GM12878 (cell line): ENCODE data around the gene ZFYVE19. TPM values are rescaled to one million over a fixed set of nuclear protein-coding genes. Genes with fewer than 3 reads are reported as not detected.

Experiments
- ATAC-seq: fragments of 200-7000 bp; cut with Tn5 transposase; 3 replicates; pipeline ENCODE4 v1.9.1; 2020; ENCODE audit warnings: mild to moderate bottlenecking, moderate library complexity
- BruUV-seq: library from RNA; stranded (reverse); fragments of 400-500 nt; replicated peaks from 2 replicates; lab custom pipeline; 2021; lab: Mats Ljungman, UMichigan
- CTCF ChIA-PET: fragments of 300-600 bp; sonication (Branson Sonifier 250); formaldehyde crosslinking; extraction: SDS; loops from one replicate; lab custom pipeline; 2021; ENCODE audit warnings: inconsistent platforms; lab: Yijun Ruan, JAX
- POLR2A ChIA-PET: fragments of 350-600 bp; formaldehyde crosslinking; extraction: SDS; loops from one replicate; lab custom pipeline; 2021; ENCODE audit warnings: inconsistent platforms; lab: Charles Lee
- RAD21 ChIA-PET: fragments of 300-600 bp; sonication (Branson Sonifier 250); formaldehyde crosslinking; loops from one replicate; lab custom pipeline; 2023; ENCODE audit warnings: antibody characterized with exemption; ENCODE audit not compliant: unreplicated experiment; lab: Charles Lee
- SMC1A ChIA-PET: fragments of 300-600 bp; sonication (Branson Sonifier 250); formaldehyde crosslinking; loops from one replicate; lab custom pipeline; 2023; ENCODE audit not compliant: unreplicated experiment, uncharacterized antibody; lab: Charles Lee
- DNase-seq: peaks from one replicate; pipeline ENCODE4 v3.0.0-alpha.2; 2011; ENCODE audit warnings: low read depth, low spot score
- FAIRE-seq: peaks from 3 replicates; lab custom pipeline; 2011; peaks lifted over from hg19 to GRCh38; lab: Jason Lieb, UNC
- H2AFZ ChIP-seq: 2 replicates; pipeline ENCODE4 v1.6.0; 2011; ENCODE audit warnings: low read depth, low read length, control low read depth; ENCODE audit not compliant: control insufficient read depth
- H3K27ac ChIP-seq: 2 replicates; pipeline ENCODE4 v1.5.1; 2011; ENCODE audit warnings: control low read depth; ENCODE audit not compliant: control insufficient read depth, insufficient read depth
- H3K27me3 ChIP-seq, 2 experiments: replicated peaks in 1 of 2; 2 replicates each; pipeline versions ENCODE4 v1.6.0 to v1.6.1; 2011; ENCODE audit warnings: low read length in 1 of 2; ENCODE audit not compliant: control insufficient read depth in 2 of 2, insufficient read depth in 2 of 2
- H3K36me3 ChIP-seq, 2 experiments: 2 replicates each; pipeline ENCODE4 v1.5.1; 2011; ENCODE audit warnings: low read length in 1 of 2; ENCODE audit not compliant: control insufficient read depth in 2 of 2, insufficient read depth in 2 of 2
- H3K4me1 ChIP-seq: 2 replicates; pipeline ENCODE4 v1.6.1; 2011; ENCODE audit warnings: mild to moderate bottlenecking, low read length, moderate library complexity, mixed read lengths; ENCODE audit not compliant: control insufficient read depth, insufficient read depth
- H3K4me2 ChIP-seq: 2 replicates; pipeline ENCODE4 v1.6.0; 2011; ENCODE audit warnings: control low read depth; ENCODE audit not compliant: control insufficient read depth, insufficient read depth
- H3K4me3 ChIP-seq: fragments of 200-600 bp; sonication (generic); 2 replicates; pipeline ENCODE4 v1.5.1; 2016
- H3K79me2 ChIP-seq: 2 replicates; pipeline ENCODE4 v1.6.0; 2011; ENCODE audit warnings: low read length; ENCODE audit not compliant: control insufficient read depth, insufficient read depth
- H3K9ac ChIP-seq: 2 replicates; pipeline ENCODE4 v1.8.0; 2011; ENCODE audit warnings: low read length, control low read depth, mixed read lengths; ENCODE audit not compliant: control insufficient read depth, insufficient read depth
- H3K9me3 ChIP-seq: replicated peaks from 3 replicates; pipeline ENCODE4 v1.5.1; 2011; ENCODE audit warnings: mild to moderate bottlenecking, low read length; ENCODE audit not compliant: control insufficient read depth, insufficient read depth
- H4K20me1 ChIP-seq: 2 replicates; pipeline ENCODE4 v1.6.0; 2011; ENCODE audit not compliant: control insufficient read depth, insufficient read depth
- BRCA1 ChIP-seq: IDR thresholded peaks from 2 replicates; pipeline ENCODE4 v1.6.1; 2011; ENCODE audit warnings: low read depth, low read length, improper control_type of control experiment
- GABPA ChIP-seq: IDR thresholded peaks from 2 replicates; pipeline ENCODE4 v1.6.1; 2014; ENCODE audit warnings: antibody characterized with exemption, low read depth, mild to moderate bottlenecking, inconsistent platforms
- GATAD2B ChIP-seq: fragments of 450-650 bp; conservative IDR thresholded peaks from 2 replicates; pipeline ENCODE4 v1.6.1; 2017; ENCODE audit warnings: low read depth, mild to moderate bottlenecking, moderate library complexity
- HDGF ChIP-seq: fragments of 450-650 bp; IDR thresholded peaks from 2 replicates; pipeline ENCODE4 v1.6.1; 2016; ENCODE audit warnings: antibody characterized with exemption
- LARP7 ChIP-seq: fragments of 450-650 bp; IDR thresholded peaks from 2 replicates; pipeline ENCODE4 v1.6.1; 2017; ENCODE audit warnings: mild to moderate bottlenecking
- NBN ChIP-seq: fragments of 450-650 bp; IDR thresholded peaks from 2 replicates; pipeline ENCODE4 v1.6.1; 2016
- RBBP5 ChIP-seq: fragments of 200-600 bp; sonication (generic); conservative IDR thresholded peaks from 2 replicates; pipeline ENCODE4 v1.6.1; 2016
- SPI1 ChIP-seq: IDR thresholded peaks from 2 replicates; pipeline ENCODE4 v1.6.1; 2011; ENCODE audit warnings: low read depth, mild to moderate bottlenecking, low read length, moderate library complexity, borderline replicate concordance; ENCODE audit not compliant: insufficient read depth
- SRF ChIP-seq, 2 experiments: IDR thresholded peaks; 2 replicates each; pipeline ENCODE4 v1.6.1; 2011; ENCODE audit warnings: low read depth in 2 of 2, low read length in 2 of 2, mild to moderate bottlenecking in 1 of 2, moderate library complexity in 1 of 2
- YY1 ChIP-seq: IDR thresholded peaks from 2 replicates; pipeline ENCODE4 v1.6.1; 2011; ENCODE audit warnings: low read depth, mild to moderate bottlenecking, low read length
- ZNF217 ChIP-seq: fragments of 450-650 bp; IDR thresholded peaks from 2 replicates; pipeline ENCODE4 v1.6.1; 2017; ENCODE audit warnings: antibody characterized with exemption, mild to moderate bottlenecking
- WGBS: methylation state at CpG from one replicate; pipeline ENCODE4 v1.1.6; 2016; ENCODE audit warnings: low lambda C conversion rate; ENCODE audit not compliant: insufficient replicate concordance, insufficient coverage; ENCODE audit errors: missing lambda C conversion rate; 5-methylcytosine and 5-hydroxymethylcytosine counted together
- in situ Hi-C: fragments of 300-500 bp; cut with MboI; formaldehyde crosslinking; loops from 9 replicates; pipeline ENCODE4 v1.14.3; 2018; ENCODE audit warnings: mixed read lengths
- intact Hi-C: fragments of 100-400 bp; cut with micrococcal nuclease; formaldehyde crosslinking; loops from one replicate; pipeline ENCODE4 v1.14.2; 2022; ENCODE audit not compliant: unreplicated experiment
- polyA plus RNA-seq, 11 experiments: library from polyadenylated mRNA; depleted of rRNA in 4 of 11; unstranded in 6 of 11; stranded (reverse) in 5 of 11; fragments of >200 nt; fragmentation: Nextera tagmentation in 4 of 11; fragmentation: Illumina TruSeq in 1 of 11; extraction: Ambion mirVana in 4 of 11; extraction: Trizol in 1 of 11; gene quantifications; 1 replicate in 1 of 11; 2 replicates in 10 of 11; pipeline versions ENCODE4 v1.2.1 to v1.2.3, GENCODE V29; 2011 to 2016; ENCODE audit warnings: inconsistent platforms in 2 of 11, missing spikeins in 2 of 11, low read depth in 1 of 11
- total RNA-seq, 4 experiments: library from RNA; depleted of rRNA in 3 of 4; stranded (reverse); fragments of >200 nt in 3 of 4; fragmentation: Illumina TruSeq in 1 of 4; extraction: Trizol in 1 of 4; gene quantifications; 2 replicates each; pipeline versions ENCODE4 v1.2.1 to v1.2.3, GENCODE V29; 2013 to 2021
- TF ChIP-seq, protein P1 (sequence below): fragments of 450-650 bp; IDR thresholded peaks from 2 replicates; pipeline ENCODE4 v1.6.1; 2017; ENCODE audit warnings: antibody characterized with exemption, mild to moderate bottlenecking, moderate library complexity
- TF ChIP-seq, protein P2 (sequence below): IDR thresholded peaks from 2 replicates; pipeline ENCODE4 v1.6.1; 2011; ENCODE audit warnings: mild to moderate bottlenecking, low read depth, low read length, moderate library complexity; ENCODE audit not compliant: insufficient replicate concordance
- TF ChIP-seq, protein P3 (sequence below): IDR thresholded peaks from 2 replicates; pipeline ENCODE4 v1.6.1; 2011; ENCODE audit warnings: borderline replicate concordance, low read depth, mild to moderate bottlenecking, moderate library complexity, mixed read lengths, low read length; ENCODE audit not compliant: insufficient read depth; ENCODE audit errors: extremely low read length

The ZFYVE19 gene
- total and polyA plus RNA-seq, 10 of the 15 experiments (the other 5 are each of a cell fraction or from before 2014, with no cell fraction given) = 1.7 to 36.3 (median 17.0) TPM

DNA sequence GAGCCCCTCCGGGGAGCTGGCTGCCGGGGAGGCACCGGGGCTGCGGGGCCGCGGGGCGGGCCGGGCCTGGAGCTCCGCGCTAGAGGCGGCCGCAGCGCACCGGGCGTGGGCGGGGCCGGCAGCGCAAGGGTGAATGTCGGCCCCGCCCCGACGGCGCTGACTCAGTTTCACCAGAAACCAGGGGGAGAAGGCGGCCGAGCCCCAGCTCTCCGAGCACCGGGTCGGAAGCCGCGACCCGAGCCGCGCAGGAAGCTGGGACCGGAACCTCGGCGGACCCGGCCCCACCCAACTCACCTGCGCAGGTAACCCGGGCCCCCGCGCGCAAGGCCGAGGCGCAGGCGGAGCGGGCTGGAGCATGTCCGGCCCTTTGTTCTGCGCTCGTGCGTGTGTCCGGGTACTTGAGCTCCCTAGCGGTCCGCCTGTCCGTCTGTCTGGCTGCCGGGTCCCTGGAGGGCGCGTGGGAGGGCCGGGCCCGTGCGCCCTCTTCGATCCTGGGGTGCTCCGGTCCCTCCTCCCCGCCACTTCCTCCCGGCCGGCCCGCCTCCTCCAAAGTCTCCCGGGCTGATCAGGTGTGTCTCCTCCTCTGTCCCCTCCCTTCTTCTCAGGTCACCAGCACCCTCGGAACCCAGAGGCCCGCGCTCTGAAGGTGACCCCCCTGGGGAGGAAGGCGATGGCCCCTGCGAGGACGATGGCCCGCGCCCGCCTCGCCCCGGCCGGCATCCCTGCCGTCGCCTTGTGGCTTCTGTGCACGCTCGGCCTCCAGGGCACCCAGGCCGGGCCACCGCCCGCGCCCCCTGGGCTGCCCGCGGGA, 37.2 kb downstream of the ZFYVE19 start, which contains the start of gene SPINT1 (continued):
- no peak for TF ChIP-seq RBBP5
- TF ChIP-seq ZNF217 = 0 out of 2 replicates have a peak, but pooled peaks have one; percentile 62
- TF ChIP-seq GABPA = no peak
- TF ChIP-seq NBN = peak; percentile 41; the same call in 1 of the 2 replicates
- TF ChIP-seq SPI1 = peak; percentile 42; the same call in 1 of the 2 replicates
- no peak for TF ChIP-seq BRCA1
- TF ChIP-seq HDGF = 0 out of 2 replicates have a peak, but pooled peaks have one; percentile 23

DNA sequence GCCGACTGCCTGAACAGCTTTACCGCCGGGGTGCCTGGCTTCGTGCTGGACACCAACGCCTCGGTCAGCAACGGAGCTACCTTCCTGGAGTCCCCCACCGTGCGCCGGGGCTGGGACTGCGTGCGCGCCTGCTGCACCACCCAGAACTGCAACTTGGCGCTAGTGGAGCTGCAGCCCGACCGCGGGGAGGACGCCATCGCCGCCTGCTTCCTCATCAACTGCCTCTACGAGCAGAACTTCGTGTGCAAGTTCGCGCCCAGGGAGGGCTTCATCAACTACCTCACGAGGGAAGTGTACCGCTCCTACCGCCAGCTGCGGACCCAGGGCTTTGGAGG, 37.8 kb downstream of the ZFYVE19 start:
- BruUV-seq = TSS peak; percentile 64
- Histone ChIP-seq H3K9me3 (no peaks in the 10 kb centered on the region), H3K36me3 (no peaks in the 10 kb centered on the region), H3K9ac (peak overlapping the region; percentile 47), H4K20me1 (no peaks in the 10 kb centered on the region), H3K4me2 (peak overlapping the region; percentile 98), H3K79me2 (no peaks in the 10 kb centered on the region), H2AFZ (peak overlapping the region; percentile 86), H3K27me3 (peaks cover 1 to 3% of the 10 kb centered on the region in 2 experiments; a peak in 1 of 4 replicates), H3K27ac (no peak overlapping the region), H3K4me3 (peak overlapping the region; percentile 75), H3K4me1 (peaks cover 26% of the 10 kb centered on the region)
- CTCF ChIA-PET = interaction anchor here (0.6 to 8.8 kb wide), 6 partner anchors 14 to 63 kb away, joined by 3 to 140 read pairs (median 4); partner anchors contain the start of gene VPS18
- 7% methylated on average over 28 of the region's 28 CpGs for WGBS
- DNase-seq (no peak), FAIRE-seq (no peak), ATAC-seq (peak; percentile 60)
- in situ Hi-C loops (no loop called here), intact Hi-C loops (loop anchor here (5.0 to 10.0 kb wide), 2 partner anchors 37 to 270 kb away; partner anchors contain the start of genes DNAJC17, INO80 and ZFYVE19)
- RAD21 ChIA-PET = interaction anchor here (0.6 to 5.0 kb wide), 9 partner anchors 13 to 251 kb away, joined by 3 to 41 read pairs (median 5); partner anchors contain the start of genes DNAJC17, VPS18 and ZFYVE19
- SMC1A ChIA-PET = interaction anchor here (0.6 to 2.2 kb wide), 5 partner anchors 13 to 150 kb away, joined by 3 to 7 read pairs (median 5); partner anchors contain the start of gene RAD51
- POLR2A ChIA-PET = interaction anchor here (0.6 to 5.0 kb wide), 7 partner anchors 28 to 285 kb away, joined by 3 to 39 read pairs (median 5); partner anchors contain the start of gene RHOV
- TF ChIP-seq, protein P1, sequence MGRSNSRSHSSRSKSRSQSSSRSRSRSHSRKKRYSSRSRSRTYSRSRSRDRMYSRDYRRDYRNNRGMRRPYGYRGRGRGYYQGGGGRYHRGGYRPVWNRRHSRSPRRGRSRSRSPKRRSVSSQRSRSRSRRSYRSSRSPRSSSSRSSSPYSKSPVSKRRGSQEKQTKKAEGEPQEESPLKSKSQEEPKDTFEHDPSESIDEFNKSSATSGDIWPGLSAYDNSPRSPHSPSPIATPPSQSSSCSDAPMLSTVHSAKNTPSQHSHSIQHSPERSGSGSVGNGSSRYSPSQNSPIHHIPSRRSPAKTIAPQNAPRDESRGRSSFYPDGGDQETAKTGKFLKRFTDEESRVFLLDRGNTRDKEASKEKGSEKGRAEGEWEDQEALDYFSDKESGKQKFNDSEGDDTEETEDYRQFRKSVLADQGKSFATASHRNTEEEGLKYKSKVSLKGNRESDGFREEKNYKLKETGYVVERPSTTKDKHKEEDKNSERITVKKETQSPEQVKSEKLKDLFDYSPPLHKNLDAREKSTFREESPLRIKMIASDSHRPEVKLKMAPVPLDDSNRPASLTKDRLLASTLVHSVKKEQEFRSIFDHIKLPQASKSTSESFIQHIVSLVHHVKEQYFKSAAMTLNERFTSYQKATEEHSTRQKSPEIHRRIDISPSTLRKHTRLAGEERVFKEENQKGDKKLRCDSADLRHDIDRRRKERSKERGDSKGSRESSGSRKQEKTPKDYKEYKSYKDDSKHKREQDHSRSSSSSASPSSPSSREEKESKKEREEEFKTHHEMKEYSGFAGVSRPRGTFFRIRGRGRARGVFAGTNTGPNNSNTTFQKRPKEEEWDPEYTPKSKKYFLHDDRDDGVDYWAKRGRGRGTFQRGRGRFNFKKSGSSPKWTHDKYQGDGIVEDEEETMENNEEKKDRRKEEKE = no peak
- TF ChIP-seq, protein P2, sequence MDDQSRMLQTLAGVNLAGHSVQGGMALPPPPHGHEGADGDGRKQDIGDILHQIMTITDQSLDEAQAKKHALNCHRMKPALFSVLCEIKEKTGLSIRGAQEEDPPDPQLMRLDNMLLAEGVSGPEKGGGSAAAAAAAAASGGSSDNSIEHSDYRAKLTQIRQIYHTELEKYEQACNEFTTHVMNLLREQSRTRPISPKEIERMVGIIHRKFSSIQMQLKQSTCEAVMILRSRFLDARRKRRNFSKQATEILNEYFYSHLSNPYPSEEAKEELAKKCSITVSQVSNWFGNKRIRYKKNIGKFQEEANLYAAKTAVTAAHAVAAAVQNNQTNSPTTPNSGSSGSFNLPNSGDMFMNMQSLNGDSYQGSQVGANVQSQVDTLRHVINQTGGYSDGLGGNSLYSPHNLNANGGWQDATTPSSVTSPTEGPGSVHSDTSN = no peak
- TF ChIP-seq YY1 = peak; percentile 58; the same call in 1 of the 2 replicates
- TF ChIP-seq GABPA = no peak
- 0 out of 4 replicates have a peak, but pooled peaks of 1 of the 2 experiments have one; percentile 5 for TF ChIP-seq SRF (IDR thresholded peaks at IDR 0.05; ENCODE audit: low read depth in 2 of 2, low read length in 2 of 2)
- TF ChIP-seq, protein P3, sequence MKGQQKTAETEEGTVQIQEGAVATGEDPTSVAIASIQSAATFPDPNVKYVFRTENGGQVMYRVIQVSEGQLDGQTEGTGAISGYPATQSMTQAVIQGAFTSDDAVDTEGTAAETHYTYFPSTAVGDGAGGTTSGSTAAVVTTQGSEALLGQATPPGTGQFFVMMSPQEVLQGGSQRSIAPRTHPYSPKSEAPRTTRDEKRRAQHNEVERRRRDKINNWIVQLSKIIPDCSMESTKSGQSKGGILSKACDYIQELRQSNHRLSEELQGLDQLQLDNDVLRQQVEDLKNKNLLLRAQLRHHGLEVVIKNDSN = no peak
- TF ChIP-seq GATAD2B = 0 out of 2 replicates have a peak, but pooled peaks have one; percentile 11
- peak; percentile 61; the same call in 1 of the 2 replicates for TF ChIP-seq LARP7
